ENCODE measurements around the gene MSH6. TPM values are rescaled to one million over a fixed set of nuclear protein-coding genes. Genes with fewer than 3 reads are reported as not detected.

MSH6 gene
- total RNA-seq, 4 donors from 2014 or later = 22.8 to 28.3 (median 25.9) TPM

DNA sequence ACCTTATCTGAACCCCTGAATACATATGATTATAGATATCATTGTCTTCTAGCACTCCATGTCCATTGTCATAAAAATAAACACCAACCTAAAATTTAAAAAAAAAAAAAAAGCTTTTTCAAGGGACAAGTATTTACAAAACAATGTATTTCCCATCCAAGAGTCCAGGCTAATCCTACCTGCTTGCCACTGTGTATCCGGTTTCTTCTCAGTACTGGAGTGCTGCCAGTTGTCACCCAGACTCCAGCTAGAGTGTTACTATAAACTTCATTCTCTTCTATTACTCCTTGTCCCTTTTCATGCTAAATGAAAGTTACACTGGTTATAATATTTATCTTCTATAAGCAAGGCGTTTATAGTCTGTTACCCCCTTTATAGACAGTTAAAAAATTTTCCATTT lies 35.8 kb downstream of the MSH6 start:
- TF ChIP-seq, protein P1, sequence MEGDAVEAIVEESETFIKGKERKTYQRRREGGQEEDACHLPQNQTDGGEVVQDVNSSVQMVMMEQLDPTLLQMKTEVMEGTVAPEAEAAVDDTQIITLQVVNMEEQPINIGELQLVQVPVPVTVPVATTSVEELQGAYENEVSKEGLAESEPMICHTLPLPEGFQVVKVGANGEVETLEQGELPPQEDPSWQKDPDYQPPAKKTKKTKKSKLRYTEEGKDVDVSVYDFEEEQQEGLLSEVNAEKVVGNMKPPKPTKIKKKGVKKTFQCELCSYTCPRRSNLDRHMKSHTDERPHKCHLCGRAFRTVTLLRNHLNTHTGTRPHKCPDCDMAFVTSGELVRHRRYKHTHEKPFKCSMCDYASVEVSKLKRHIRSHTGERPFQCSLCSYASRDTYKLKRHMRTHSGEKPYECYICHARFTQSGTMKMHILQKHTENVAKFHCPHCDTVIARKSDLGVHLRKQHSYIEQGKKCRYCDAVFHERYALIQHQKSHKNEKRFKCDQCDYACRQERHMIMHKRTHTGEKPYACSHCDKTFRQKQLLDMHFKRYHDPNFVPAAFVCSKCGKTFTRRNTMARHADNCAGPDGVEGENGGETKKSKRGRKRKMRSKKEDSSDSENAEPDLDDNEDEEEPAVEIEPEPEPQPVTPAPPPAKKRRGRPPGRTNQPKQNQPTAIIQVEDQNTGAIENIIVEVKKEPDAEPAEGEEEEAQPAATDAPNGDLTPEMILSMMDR (IDR thresholded peaks at IDR 0.05; ENCODE audit: low read depth) = no peak

DNA sequence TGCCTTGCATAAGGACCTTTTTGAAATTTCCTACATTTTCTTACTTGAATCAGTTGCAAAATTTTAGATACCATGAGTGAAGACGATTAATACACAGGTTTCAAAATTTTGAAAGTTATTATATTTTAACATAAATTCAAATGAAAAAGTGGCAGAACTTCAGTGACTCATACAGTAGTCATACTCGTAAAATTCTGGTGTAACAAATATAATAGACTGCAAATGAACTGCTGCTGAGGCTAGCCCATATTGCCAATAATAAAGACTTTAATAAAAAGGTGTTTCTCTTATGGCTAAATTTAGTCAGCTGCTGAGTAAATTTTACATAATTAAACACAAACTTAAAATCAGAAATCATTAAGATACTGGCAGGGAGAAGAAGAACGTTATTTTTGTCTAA lies 36.9 kb downstream of the MSH6 start:
- TF ChIP-seq, protein P1 (IDR thresholded peaks at IDR 0.05; ENCODE audit: low read depth) = no peak

DNA sequence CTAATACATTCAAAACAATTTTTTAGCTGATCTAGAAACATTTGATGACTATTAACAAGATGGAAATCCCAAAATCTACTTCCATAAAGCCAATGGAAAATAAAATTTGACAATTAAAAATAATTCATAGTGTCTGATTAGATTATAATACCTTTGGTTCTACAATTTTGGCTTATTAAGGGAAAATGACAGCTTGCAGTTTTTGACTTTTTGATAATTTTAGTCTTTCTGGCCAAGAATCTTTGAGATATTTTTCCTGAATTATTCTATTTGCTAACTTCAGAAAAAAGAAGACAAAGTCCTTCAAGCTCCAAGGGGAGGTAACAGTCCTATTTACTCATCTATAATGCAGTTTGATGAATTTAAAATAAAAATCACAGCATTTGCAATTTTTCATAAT lies 39.6 kb downstream of the MSH6 start:
- TF ChIP-seq, protein P1 (IDR thresholded peaks at IDR 0.05; ENCODE audit: low read depth) = no peak

DNA sequence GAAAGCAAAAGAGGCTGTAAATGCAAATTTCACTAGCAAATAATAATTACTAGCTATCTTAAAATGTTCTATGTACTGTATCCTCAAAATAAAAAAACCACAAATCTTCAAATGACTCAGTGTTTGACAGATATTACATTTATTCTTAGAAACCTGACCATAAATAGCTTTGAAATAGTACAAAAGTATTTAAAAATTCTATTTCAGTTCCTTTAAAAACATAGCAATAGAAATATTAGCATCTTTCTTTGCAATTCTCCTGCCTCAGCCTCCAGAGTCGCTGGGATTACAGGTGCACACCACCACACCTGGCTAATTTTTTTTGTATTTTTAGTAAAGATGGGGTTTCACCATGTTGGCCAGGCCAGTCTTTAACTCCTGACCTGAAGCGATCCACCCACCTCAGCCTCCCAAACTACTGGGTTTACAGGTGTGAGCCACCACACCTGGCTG lies 50.6 kb downstream of the MSH6 start:
- TF ChIP-seq, protein P1 (IDR thresholded peaks at IDR 0.05; ENCODE audit: low read depth) = no peak

DNA sequence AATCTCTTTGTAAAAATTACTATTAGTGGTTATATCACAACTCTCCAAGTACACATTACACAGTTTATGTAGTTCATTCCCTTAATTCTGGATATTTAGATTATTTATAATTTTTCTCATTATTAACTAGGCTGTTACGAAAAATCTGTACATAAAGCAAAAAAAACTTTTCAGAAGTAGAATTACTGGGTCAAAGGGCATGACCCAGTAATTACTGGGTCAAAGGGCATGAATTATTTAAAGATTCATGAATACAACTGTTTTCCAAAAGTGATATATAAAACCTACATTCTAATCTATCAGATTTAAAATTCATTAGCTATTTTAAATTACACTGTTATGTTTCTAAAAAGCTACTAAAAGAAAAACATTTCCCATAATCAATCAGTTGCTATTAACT lies 55.3 kb downstream of the MSH6 start:
- TF ChIP-seq, protein P1 (IDR thresholded peaks at IDR 0.05; ENCODE audit: low read depth) = no peak

DNA sequence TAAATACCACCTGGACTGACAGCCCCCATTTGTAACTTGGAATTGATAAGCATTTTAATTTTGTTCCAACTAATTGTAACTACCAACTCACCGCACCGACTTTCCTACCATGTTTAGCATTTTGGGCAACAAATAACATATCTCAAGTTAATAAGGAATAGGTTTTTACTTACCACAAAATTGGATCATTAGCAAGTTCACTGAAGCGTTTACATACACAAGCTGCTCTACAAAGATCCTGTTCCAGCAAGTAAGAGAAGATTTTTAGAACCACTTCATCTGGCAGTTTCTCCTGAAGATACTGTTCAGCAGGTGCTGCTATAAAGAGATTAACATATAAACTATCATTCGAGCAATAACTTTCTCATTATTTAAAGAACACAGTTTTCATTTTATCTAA lies 55.7 kb downstream of the MSH6 start:
- TF ChIP-seq, protein P1 (IDR thresholded peaks at IDR 0.05; ENCODE audit: low read depth) = no peak

DNA sequence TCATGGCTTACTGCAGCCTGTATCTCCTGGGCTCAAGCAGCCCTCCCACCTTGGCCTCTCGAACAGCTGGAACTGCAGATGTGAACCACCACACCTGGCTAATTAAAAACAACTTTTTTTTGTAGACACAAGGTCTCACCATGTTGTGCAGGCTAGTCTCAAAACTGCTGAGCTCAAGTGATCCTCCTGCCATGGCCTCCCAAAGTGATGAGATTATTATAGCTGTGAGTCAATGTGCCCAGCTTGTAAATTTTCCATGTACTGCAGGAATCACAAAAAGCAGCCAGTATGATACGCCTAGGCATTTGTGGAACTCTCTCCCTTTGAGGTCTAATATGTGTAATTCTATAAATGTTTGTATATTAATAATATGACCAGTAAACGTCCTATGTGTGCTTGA lies 59.9 kb downstream of the MSH6 start:
- TF ChIP-seq, protein P1 (IDR thresholded peaks at IDR 0.05; ENCODE audit: low read depth) = no peak

Data from subcutaneous adipose tissue (tissue), 4 donors.